Measurements from ENCODE around the gene FSTL1. TPM values are rescaled to one million over a fixed set of nuclear protein-coding genes. Genes with fewer than 3 reads are reported as not detected.

FSTL1 gene
- polyA plus RNA-seq, 2 of the 4 experiments (the other 2 are of a cell fraction): 57.7 to 118 TPM

DNA sequence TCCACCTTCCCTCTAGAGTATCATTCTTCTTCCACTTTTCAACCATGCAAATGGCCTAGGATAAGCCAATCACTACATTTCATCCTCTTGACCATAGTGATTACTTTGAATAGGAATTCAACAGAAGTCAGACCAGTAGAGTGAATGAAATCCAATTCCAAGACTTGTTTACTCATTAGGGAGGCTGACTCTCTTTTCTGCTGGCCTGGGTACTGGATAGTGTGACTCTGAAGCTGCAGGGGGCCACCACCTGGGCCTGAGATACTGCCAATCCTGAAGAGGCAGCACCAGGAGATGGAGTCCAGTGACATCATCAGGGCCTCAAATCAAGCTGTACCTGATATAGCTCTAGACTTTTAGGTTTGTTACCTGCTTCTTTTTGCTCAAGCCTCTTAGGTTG is 7.0 kb upstream of the FSTL1 start:
- Histone ChIP-seq H3K4me2 (no peak overlapping the region), H3K9me3 (no peaks in the 10 kb centered on the region), H3K4me1 (no peaks in the 10 kb centered on the region), H3K27ac (no peak overlapping the region), H3K4me3 (no peak overlapping the region)
- FAIRE-seq (no peak), ATAC-seq (no peak), DNase-seq (ENCODE audit: low read depth in 1 of 2, low spot score in 1 of 2) (no peak)
- ChIA-PET POLR2A (no interaction called here), CTCF (interaction anchor here (0.7 to 1.6 kb wide), 4 partner anchors 8 to 213 kb away, joined by 3 to 5 read pairs (median 4); no protein-coding TSS in a partner anchor)
- TF ChIP-seq, protein P1, sequence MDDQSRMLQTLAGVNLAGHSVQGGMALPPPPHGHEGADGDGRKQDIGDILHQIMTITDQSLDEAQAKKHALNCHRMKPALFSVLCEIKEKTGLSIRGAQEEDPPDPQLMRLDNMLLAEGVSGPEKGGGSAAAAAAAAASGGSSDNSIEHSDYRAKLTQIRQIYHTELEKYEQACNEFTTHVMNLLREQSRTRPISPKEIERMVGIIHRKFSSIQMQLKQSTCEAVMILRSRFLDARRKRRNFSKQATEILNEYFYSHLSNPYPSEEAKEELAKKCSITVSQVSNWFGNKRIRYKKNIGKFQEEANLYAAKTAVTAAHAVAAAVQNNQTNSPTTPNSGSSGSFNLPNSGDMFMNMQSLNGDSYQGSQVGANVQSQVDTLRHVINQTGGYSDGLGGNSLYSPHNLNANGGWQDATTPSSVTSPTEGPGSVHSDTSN (IDR thresholded peaks at IDR 0.05): no peak
- TF ChIP-seq TFCP2L1 (CRISPR knock-in tag; IDR thresholded peaks at IDR 0.05): no peak
- TF ChIP-seq ZC3H11A (IDR thresholded peaks at IDR 0.05): no peak
- no peak for TF ChIP-seq POLR2A (IDR thresholded peaks at IDR 0.05; ENCODE audit: low read length)
- no peak for TF ChIP-seq JUN (IDR thresholded peaks at IDR 0.05)
- no peak for TF ChIP-seq CHD2 (IDR thresholded peaks at IDR 0.05; ENCODE audit: low read length, partially characterized antibody)
- no peak for TF ChIP-seq EHF (CRISPR knock-in tag; IDR thresholded peaks at IDR 0.05)
- TF ChIP-seq ZNF302 (CRISPR knock-in tag; IDR thresholded peaks at IDR 0.05): no peak
- no peak for TF ChIP-seq CEBPB (IDR thresholded peaks at IDR 0.05)
- no peak for TF ChIP-seq ZFP36 (IDR thresholded peaks at IDR 0.05; ENCODE audit: borderline replicate concordance, partially characterized antibody)
- no peak for TF ChIP-seq FOXS1 (CRISPR knock-in tag; IDR thresholded peaks at IDR 0.05)
- no peak for TF ChIP-seq ESRRA (IDR thresholded peaks at IDR 0.05; ENCODE audit: borderline replicate concordance, low read length)
- no peak for TF ChIP-seq HOXB13 (CRISPR knock-in tag; IDR thresholded peaks at IDR 0.05; ENCODE audit: low read depth)
- TF ChIP-seq RNF2 (IDR thresholded peaks at IDR 0.05; ENCODE audit: borderline replicate concordance, low read depth): no peak
- no peak for TF ChIP-seq REST (IDR thresholded peaks at IDR 0.05)
- TF ChIP-seq, protein P2, sequence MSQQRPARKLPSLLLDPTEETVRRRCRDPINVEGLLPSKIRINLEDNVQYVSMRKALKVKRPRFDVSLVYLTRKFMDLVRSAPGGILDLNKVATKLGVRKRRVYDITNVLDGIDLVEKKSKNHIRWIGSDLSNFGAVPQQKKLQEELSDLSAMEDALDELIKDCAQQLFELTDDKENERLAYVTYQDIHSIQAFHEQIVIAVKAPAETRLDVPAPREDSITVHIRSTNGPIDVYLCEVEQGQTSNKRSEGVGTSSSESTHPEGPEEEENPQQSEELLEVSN (IDR thresholded peaks at IDR 0.05; ENCODE audit: borderline replicate concordance, low read depth): no peak
- no peak for TF ChIP-seq NFE2L2 (conservative IDR thresholded peaks at IDR 0.05; ENCODE audit: low read length)
- no peak for TF ChIP-seq ATOH8 (CRISPR knock-in tag; IDR thresholded peaks at IDR 0.05; ENCODE audit: low read depth)
- no peak for TF ChIP-seq SREBF2 (IDR thresholded peaks at IDR 0.05)
- TF ChIP-seq FOSB (CRISPR knock-in tag; IDR thresholded peaks at IDR 0.05): no peak

- TF ChIP-seq POLR2A (IDR thresholded peaks at IDR 0.05; ENCODE audit: low read length) (no peak), HOXA7 (CRISPR knock-in tag; IDR thresholded peaks at IDR 0.05) (no peak), CHD2 (IDR thresholded peaks at IDR 0.05; ENCODE audit: low read length, partially characterized antibody) (no peak), JUN (IDR thresholded peaks at IDR 0.05) (no peak), EHF (CRISPR knock-in tag; IDR thresholded peaks at IDR 0.05) (no peak), FOXS1 (CRISPR knock-in tag; IDR thresholded peaks at IDR 0.05) (no peak)
- ATAC-seq (no peak), DNase-seq (ENCODE audit: low read depth in 1 of 2, low spot score in 1 of 2) (no peak), FAIRE-seq (peak; percentile 82)
- H3K27ac ChIP-seq: no peak overlapping the region
- peaks cover 4% of the 10 kb centered on the region; the same call in 2 of the 3 replicates for H3K4me1 ChIP-seq
- CTCF ChIA-PET: interaction anchor here (1.7 to 15.9 kb wide), 4 partner anchors 11 to 105 kb away, joined by 4 to 157 read pairs (median 8); no protein-coding TSS in a partner anchor
- H3K4me3 ChIP-seq: no peak overlapping the region
- H3K4me2 ChIP-seq: no peak overlapping the region
- H3K9me3 ChIP-seq: no peaks in the 10 kb centered on the region
- WGBS (ENCODE audit: missing lambda C conversion rate): 32% methylated on average over 1 of the region's 1 CpG
- POLR2A ChIA-PET: no interaction called here
Measured at GRCh38 chr3:120454076-120454689, 3.4 kb upstream of the FSTL1 start.
